ENCODE measurements around the gene MCRIP1. TPM values are rescaled to one million over a fixed set of nuclear protein-coding genes. Genes with fewer than 3 reads are reported as not detected.

Gene MCRIP1
- total and polyA plus RNA-seq, 9 of the 15 experiments (the other 6 are each of a cell fraction or from before 2014, with no cell fraction given): 0.39 to 35.8 (median 9.7) TPM

DNA sequence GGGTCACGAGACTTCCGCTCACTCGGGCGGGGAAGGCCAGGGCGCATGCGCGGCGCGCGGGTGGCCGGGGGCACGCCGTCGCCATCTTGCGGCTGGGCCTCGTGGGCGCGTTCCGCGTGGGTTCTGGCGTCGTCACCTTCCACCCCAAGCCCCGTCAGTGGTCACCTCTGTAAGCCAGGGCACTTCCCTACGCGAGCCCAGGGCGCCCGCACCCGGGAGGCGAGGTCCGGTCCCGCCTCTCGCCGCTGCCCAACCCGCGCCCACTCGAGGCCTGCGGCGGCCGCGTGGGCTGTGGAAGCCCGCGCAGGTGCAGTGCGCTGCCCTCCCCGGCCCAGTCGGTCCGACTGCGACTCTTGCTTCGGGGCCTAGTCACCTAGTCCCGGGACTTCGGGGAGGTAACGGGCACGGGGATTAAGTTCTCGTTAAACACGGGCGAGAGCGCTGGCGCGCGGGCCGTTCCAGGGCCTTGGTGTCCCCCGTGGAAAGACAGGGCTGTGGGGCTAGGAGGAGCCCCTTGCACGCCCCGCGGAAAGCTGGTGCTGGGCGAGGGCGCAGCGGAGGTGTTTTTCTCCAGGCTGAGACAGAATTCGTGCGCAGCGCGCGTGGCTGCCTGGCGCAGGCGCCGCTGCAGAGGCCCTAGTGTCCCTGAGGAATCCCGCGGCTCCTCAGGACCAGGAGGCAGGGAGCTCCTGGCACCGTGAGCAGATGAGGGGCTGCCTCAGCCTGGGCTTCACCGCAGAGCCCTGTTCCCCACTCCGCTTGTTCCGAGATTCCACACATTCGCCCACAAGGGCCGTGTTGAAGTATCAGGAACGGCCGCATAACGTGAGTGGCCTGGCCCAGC, 38.5 kb upstream of the MCRIP1 start (continued):
- no peak for TF ChIP-seq SIX5 (IDR thresholded peaks at IDR 0.05; ENCODE audit: borderline replicate concordance in 1 of 2, insufficient read depth in 1 of 2, low read depth in 1 of 2, low read length in 2 of 2)
- peak; percentile 55; the same call in 1 of the 2 replicates for TF ChIP-seq NBN (IDR thresholded peaks at IDR 0.05; ENCODE audit: low read depth)
- TF ChIP-seq RBM22 (IDR thresholded peaks at IDR 0.05; ENCODE audit: low read depth, low read length, poor library complexity, severe bottlenecking): no peak
- TF ChIP-seq, protein P1, sequence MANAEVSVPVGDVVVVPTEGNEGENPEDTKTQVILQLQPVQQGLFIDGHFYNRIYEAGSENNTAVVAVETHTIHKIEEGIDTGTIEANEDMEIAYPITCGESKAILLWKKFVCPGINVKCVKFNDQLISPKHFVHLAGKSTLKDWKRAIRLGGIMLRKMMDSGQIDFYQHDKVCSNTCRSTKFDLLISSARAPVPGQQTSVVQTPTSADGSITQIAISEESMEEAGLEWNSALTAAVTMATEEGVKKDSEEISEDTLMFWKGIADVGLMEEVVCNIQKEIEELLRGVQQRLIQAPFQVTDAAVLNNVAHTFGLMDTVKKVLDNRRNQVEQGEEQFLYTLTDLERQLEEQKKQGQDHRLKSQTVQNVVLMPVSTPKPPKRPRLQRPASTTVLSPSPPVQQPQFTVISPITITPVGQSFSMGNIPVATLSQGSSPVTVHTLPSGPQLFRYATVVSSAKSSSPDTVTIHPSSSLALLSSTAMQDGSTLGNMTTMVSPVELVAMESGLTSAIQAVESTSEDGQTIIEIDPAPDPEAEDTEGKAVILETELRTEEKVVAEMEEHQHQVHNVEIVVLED (CRISPR knock-in tag; IDR thresholded peaks at IDR 0.05): peak; percentile 57
- no peak for TF ChIP-seq MCM2 (IDR thresholded peaks at IDR 0.05; ENCODE audit: low read depth)
- TF ChIP-seq, protein P2, sequence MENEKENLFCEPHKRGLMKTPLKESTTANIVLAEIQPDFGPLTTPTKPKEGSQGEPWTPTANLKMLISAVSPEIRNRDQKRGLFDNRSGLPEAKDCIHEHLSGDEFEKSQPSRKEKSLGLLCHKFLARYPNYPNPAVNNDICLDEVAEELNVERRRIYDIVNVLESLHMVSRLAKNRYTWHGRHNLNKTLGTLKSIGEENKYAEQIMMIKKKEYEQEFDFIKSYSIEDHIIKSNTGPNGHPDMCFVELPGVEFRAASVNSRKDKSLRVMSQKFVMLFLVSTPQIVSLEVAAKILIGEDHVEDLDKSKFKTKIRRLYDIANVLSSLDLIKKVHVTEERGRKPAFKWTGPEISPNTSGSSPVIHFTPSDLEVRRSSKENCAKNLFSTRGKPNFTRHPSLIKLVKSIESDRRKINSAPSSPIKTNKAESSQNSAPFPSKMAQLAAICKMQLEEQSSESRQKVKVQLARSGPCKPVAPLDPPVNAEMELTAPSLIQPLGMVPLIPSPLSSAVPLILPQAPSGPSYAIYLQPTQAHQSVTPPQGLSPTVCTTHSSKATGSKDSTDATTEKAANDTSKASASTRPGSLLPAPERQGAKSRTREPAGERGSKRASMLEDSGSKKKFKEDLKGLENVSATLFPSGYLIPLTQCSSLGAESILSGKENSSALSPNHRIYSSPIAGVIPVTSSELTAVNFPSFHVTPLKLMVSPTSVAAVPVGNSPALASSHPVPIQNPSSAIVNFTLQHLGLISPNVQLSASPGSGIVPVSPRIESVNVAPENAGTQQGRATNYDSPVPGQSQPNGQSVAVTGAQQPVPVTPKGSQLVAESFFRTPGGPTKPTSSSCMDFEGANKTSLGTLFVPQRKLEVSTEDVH (IDR thresholded peaks at IDR 0.05; ENCODE audit: low read depth, partially characterized antibody): peak; percentile 40
- TF ChIP-seq, protein P3, sequence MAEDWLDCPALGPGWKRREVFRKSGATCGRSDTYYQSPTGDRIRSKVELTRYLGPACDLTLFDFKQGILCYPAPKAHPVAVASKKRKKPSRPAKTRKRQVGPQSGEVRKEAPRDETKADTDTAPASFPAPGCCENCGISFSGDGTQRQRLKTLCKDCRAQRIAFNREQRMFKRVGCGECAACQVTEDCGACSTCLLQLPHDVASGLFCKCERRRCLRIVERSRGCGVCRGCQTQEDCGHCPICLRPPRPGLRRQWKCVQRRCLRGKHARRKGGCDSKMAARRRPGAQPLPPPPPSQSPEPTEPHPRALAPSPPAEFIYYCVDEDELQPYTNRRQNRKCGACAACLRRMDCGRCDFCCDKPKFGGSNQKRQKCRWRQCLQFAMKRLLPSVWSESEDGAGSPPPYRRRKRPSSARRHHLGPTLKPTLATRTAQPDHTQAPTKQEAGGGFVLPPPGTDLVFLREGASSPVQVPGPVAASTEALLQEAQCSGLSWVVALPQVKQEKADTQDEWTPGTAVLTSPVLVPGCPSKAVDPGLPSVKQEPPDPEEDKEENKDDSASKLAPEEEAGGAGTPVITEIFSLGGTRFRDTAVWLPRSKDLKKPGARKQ (CRISPR knock-in tag; IDR thresholded peaks at IDR 0.05): no peak
- peak; percentile 88 to 97 (median 95) for TF ChIP-seq YY1 (IDR thresholded peaks at IDR 0.05; ENCODE audit: borderline replicate concordance in 1 of 3, control insufficient read depth in 1 of 3, extremely low read depth in 1 of 3, insufficient read depth in 3 of 3, insufficient read length in 1 of 3, insufficient replicate concordance in 2 of 3, low read depth in 1 of 3, low read length in 2 of 3)
- TF ChIP-seq SRSF3 (IDR thresholded peaks at IDR 0.05; ENCODE audit: insufficient read depth, low read length): peak; percentile 100
- TF ChIP-seq FUS (optimal IDR thresholded peaks at IDR 0.05; ENCODE audit: low read depth, low read length): no peak
- no peak for TF ChIP-seq STAT5A (IDR thresholded peaks at IDR 0.05; ENCODE audit: borderline replicate concordance, low read length)
- 0 out of 2 replicates have a peak, but pooled peaks have one; percentile 24 for TF ChIP-seq POLR2AphosphoS2 (IDR thresholded peaks at IDR 0.05; ENCODE audit: low read length)
- TF ChIP-seq, protein P4, sequence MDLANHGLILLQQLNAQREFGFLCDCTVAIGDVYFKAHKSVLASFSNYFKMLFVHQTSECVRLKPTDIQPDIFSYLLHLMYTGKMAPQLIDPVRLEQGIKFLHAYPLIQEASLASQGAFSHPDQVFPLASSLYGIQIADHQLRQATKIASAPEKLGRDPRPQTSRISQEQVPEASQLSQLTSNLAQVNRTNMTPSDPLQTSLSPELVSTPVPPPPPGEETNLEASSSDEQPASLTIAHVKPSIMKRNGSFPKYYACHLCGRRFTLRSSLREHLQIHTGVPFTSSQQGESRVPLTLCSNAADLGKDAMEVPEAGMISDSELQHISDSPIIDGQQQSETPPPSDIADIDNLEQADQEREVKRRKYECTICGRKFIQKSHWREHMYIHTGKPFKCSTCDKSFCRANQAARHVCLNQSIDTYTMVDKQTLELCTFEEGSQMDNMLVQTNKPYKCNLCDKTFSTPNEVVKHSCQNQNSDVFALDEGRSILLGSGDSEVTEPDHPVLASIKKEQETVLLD (IDR thresholded peaks at IDR 0.05): peak; percentile 87
- TF ChIP-seq, protein P5, sequence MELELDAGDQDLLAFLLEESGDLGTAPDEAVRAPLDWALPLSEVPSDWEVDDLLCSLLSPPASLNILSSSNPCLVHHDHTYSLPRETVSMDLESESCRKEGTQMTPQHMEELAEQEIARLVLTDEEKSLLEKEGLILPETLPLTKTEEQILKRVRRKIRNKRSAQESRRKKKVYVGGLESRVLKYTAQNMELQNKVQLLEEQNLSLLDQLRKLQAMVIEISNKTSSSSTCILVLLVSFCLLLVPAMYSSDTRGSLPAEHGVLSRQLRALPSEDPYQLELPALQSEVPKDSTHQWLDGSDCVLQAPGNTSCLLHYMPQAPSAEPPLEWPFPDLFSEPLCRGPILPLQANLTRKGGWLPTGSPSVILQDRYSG (tag; conservative IDR thresholded peaks at IDR 0.05; ENCODE audit: low read depth): peak; percentile 67
- peak; percentile 91 for TF ChIP-seq POLR2G (IDR thresholded peaks at IDR 0.05; ENCODE audit: low read depth, low read length)
- 0 out of 2 replicates have a peak, but pooled peaks have one; percentile 18 for TF ChIP-seq MTA2 (IDR thresholded peaks at IDR 0.05; ENCODE audit: low read depth)

All from K562 (cell line).